ENCODE data around the gene R3HDM2. TPM values are rescaled to one million over a fixed set of nuclear protein-coding genes. Genes with fewer than 3 reads are reported as not detected.

The R3HDM2 gene
- total RNA-seq, 4 donors from 2014 or later, result 26.3 to 56.9 (median 33.3) TPM

GRCh38 chr12:57477710-57478681, 47.2 kb upstream of the R3HDM2 start:
- no peak for TF ChIP-seq POLR2AphosphoS5 (IDR thresholded peaks at IDR 0.05)
- TF ChIP-seq POLR2A (IDR thresholded peaks at IDR 0.05), result no peak
- no peak for TF ChIP-seq CTCF (IDR thresholded peaks at IDR 0.05)
- TF ChIP-seq EP300 (IDR thresholded peaks at IDR 0.05; ENCODE audit: low read depth), result no peak
- DNase-seq, result no peak
- Histone ChIP-seq H3K36me3 (no peaks in the 10 kb centered on the region), H3K4me1 (peaks cover 15 to 33% (median 16%) of the 10 kb centered on the region in 4 donors), H3K4me3 (peak overlapping the region in 2 of 4 donors; percentile 23 to 44), H3K27ac (peak overlapping the region; percentile 65 to 81 (median 78)), H3K27me3 (peaks cover 87% of the 10 kb centered on the region), H3K9me3 (no peaks in the 10 kb centered on the region)
- intact Hi-C loops (cut with DNase I; ENCODE audit: low total_unique reads), result no loop called here
- WGBS, 2 donors (ENCODE audit: low coverage in 1 of 2), result 40 to 59% methylated on average over 7 to 12 of the region's 12 CpGs
- in situ Hi-C loops (cut with MboI; ENCODE audit: low pct_ligation_motif_present in 1 of 4, low pct_unique_long_range_greater_than_20kb in 1 of 4, low sequenced_read_pairs in 3 of 4), result no loop called here

- Histone ChIP-seq H3K27me3 (peaks cover 87% of the 10 kb centered on the region), H3K27ac (peak overlapping the region; percentile 65 to 81 (median 78)), H3K4me1 (peaks cover 15 to 33% (median 16%) of the 10 kb centered on the region in 4 donors), H3K36me3 (no peaks in the 10 kb centered on the region), H3K9me3 (no peaks in the 10 kb centered on the region), H3K4me3 (peak overlapping the region in 2 of 4 donors; percentile 23 to 44)
- TF ChIP-seq POLR2AphosphoS5 (IDR thresholded peaks at IDR 0.05), result no peak
- no peak for TF ChIP-seq EP300 (IDR thresholded peaks at IDR 0.05; ENCODE audit: low read depth)
- no peak for TF ChIP-seq CTCF (IDR thresholded peaks at IDR 0.05)
- no peak for TF ChIP-seq POLR2A (IDR thresholded peaks at IDR 0.05)
- in situ Hi-C loops (cut with MboI; ENCODE audit: low pct_ligation_motif_present in 1 of 4, low pct_unique_long_range_greater_than_20kb in 1 of 4, low sequenced_read_pairs in 3 of 4), result no loop called here
- intact Hi-C loops (cut with DNase I; ENCODE audit: low total_unique reads), result loop anchor here (1.0 kb wide), 1 partner anchor 46 kb away; no protein-coding TSS in a partner anchor
- WGBS, 2 donors (ENCODE audit: low coverage in 1 of 2), result 61 to 70% methylated on average over 5 to 15 of the region's 15 CpGs
- no peak for DNase-seq
Observed at GRCh38 chr12:57476993-57477709, 46.3 kb upstream of the R3HDM2 start.

- Histone ChIP-seq H3K27ac (peak overlapping the region; percentile 65 to 81 (median 78)), H3K36me3 (no peaks in the 10 kb centered on the region), H3K4me3 (peak overlapping the region; percentile 1 to 44 (median 24)), H3K9me3 (no peaks in the 10 kb centered on the region), H3K4me1 (peaks cover 15 to 37% (median 17%) of the 10 kb centered on the region in 4 donors), H3K27me3 (peaks cover 86% of the 10 kb centered on the region)
- peak; percentile 50 for DNase-seq
- intact Hi-C loops (cut with DNase I; ENCODE audit: low total_unique reads) (loop anchor here (1.0 kb wide), 1 partner anchor 47 kb away; no protein-coding TSS in a partner anchor), in situ Hi-C loops (cut with MboI; ENCODE audit: low pct_ligation_motif_present in 1 of 4, low pct_unique_long_range_greater_than_20kb in 1 of 4, low sequenced_read_pairs in 3 of 4) (no loop called here)
- peak in 2 of 5 experiments; percentile 11 to 20 for TF ChIP-seq CTCF (IDR thresholded peaks at IDR 0.05)
- TF ChIP-seq POLR2A (IDR thresholded peaks at IDR 0.05), result no peak
- TF ChIP-seq POLR2AphosphoS5 (IDR thresholded peaks at IDR 0.05), result no peak
- TF ChIP-seq EP300 (IDR thresholded peaks at IDR 0.05; ENCODE audit: low read depth), result no peak
- WGBS, 2 donors (ENCODE audit: low coverage in 1 of 2), result 14 to 54% methylated on average over 5 to 28 of the region's 29 CpGs
Observed at GRCh38 chr12:57476162-57476992, 45.5 kb upstream of the R3HDM2 start.

All from transverse colon (tissue), 4 donors.